GM19438 (cell line): ENCODE data around the gene ZNG1F.
"Not testable (repeated sequence)": the region's sequence is repeated elsewhere in the genome, so short reads cannot be mapped to it uniquely, and the experiment has no call there.

Experiments
- ATAC-seq: cut with Tn5 transposase; IDR thresholded peaks from one replicate; pipeline ENCODE4 v1.9.1; 2021; ENCODE audit warnings: low read depth; ENCODE audit not compliant: unreplicated experiment

ZNG1F gene

DNA sequence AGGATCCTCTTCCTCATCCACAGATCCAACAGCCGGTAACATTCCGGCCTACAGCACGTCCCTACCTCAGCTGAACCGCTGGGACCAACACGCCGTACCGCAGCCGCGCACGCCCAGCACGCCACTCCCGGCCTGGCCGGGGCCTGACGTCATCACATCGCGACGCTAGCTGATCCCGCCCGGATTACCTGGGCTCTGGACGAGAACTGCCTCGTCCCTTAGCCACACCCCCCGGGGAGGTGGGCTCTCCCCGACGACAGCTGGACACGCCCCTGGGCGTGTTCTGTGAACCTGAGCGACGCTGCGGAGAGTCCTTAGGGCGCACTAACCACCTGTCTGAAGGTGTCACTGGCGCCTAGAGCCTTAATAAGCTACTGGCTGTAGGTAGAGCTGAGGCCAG lies at the start of gene ZNG1F:
Gene ZNG1F (minus strand): TSS at position 101 of the 400 bp plus-strand sequence. CDS start 59 bp downstream, at position 42.
- ATAC-seq = not testable (repeated sequence)

DNA sequence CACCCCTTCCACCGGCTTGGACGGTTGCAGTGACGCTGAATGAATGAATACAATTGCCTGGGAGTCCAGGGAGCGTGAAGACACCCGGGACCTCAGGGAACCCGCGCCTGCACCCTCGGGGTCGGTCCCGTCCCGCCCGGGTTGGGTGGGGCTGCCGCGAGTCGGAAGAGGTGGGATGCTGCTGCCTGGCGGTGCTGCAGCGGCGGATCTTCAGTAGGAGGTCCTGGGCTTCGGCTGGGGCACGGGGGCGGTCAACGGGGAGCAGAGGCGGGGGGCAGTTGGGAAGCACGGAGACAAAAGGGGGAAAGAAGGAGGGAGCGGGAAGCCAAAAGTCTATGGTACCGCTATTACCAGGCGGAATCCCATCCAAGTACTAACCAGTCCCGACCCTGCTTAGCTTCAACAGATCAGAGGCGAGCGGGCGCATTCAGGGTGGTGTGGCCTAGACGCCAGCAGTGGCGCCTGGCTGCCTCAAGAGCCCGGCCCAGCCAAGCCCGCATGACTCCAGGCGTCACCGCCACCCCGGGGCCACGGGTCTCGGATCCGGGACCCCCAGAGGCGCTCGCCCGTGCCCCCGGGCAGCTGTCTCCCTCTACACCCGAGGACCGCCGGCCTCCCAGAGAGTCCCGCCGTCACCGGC lies 48.1 kb upstream of the ZNG1F start:
- ATAC-seq = not testable (repeated sequence)

DNA sequence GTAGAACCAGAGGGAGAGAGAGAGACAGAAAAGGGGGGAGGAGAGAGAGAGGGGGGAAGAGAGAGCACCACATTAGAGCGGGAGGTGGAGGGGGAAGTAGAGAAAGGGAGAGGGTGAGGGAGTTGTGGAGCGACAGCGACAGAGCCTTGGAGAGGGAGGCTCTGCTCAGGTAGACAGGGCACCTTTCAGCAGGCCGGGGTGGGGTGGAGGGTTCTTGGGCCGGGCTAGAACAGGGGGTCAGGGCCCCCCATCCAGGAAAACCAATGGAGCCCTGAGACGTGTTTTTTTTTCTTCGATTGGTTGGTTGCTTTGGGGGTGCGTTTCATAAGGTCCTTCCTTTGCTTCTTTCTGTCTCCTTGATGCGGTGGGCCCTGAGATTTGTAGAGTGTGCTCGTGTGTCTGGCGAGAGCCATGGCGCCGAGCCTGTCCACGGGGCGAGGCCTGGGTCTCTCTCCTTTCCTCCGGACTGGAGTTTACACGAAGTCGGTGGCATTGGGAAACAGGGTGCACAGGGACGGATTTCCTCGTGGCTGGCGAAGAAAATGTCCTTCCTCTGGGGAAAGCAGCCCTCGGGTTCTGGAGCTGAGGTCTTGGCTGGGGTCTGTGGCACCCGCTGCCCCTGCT lies 47.5 kb upstream of the ZNG1F start:
- ATAC-seq = not testable (repeated sequence)

DNA sequence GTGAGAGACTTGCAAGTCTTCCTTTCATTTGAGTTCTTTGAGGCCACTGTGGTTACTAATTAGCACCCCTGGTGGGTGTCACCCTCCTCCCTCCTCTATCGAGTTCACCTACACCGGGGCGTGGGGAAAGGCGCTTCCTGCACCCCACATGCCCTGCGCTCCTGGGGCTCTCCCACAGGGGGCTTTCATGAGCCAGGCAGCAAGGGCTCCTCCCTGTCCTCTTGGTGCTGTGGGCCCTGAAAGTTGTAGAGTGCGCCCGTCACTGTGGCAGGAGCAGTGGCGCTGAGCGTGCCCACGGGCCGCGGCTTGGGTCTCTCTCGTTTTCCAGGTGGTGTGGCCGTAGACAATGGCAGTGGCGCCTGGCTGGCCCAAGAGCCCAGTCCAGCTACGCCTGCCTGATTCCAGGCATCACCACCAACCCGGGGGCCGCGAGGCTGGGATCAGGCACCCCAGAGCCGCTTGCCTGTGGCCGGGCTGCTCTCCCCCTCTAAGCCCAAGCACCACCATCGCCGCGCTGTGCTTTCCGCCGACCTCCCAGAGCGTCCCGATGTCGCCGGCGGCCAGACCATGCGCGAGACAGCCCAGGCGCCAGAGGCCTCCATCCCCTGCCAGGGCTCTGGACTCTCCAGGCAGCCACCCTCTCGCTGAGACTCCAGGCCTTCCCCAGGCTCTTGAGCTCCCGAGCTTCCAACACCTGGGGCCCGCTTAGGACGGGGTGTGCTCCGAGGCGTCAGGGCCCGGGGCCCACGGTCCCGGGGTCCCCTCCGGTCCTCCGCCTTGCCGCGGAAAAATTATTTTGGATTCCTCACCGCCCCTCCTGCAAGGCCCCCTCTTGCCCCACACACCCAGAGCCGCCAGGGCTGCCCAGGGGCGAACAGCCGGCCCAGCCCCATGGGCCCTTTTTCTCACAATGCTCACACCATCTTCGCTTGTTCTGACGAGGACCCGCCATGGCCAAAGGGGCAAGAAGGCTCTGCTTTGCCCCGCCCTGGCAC lies 46.0 kb upstream of the ZNG1F start:
- peak; percentile 100 for ATAC-seq

DNA sequence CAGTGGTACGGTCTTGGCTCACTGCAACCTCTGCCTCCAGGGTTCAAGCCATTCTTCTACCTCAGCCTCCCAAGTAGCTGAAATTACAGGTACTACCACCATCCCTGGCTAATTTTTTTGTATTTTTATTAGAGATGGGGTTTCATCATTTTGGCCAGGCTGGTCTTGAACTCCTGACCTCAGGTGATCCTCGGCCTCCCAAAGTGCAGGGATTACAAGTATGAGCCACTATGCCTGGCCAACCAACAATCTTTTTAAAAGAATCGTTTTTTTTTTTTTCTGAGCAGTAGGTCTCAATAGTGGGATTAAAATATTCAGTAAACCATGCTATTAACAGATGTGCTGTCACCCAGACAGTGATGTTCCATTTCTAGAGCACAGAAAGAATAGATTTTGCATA lies 45.1 kb upstream of the ZNG1F start:
- ATAC-seq = peak; percentile 9

DNA sequence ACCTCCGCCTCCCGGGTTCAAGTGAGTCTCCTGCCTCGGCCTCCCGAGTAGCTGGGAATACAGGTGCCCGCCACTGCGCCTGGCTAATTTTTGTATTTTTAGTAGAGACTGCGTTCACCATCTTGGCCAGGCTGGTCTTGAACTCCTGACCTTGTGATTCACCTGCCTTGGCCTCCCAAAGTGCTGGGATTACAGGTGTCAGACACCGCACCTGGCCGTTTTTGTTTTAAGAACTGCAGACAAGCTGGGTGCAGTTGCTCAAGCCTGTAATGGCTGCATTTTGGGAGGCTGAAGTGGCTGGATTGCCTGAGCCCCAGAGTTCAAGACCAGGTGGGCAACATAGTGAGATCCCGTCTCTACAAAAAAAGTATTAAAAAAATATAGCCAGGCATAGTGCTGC lies 43.2 kb upstream of the ZNG1F start:
- not testable (repeated sequence) for ATAC-seq

DNA sequence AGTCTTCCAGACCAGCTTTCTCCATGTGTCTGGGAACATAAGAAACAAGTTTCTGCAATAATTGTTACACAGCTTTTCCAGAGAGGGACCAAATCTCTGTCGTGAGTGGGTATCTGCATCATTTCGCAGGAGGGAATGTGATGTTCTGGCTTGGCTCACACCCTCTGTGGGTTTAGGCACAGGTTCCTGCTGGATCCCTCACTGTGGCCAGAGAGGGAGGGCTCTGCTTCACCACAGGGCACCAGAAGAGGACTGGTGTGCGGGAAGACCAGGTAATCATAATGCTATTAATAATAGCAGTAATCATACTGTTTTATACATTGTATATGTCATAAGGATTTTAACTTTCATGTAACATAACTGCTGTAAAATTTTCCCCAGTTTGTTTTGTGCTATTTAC lies 41.3 kb upstream of the ZNG1F start:
- not testable (repeated sequence) for ATAC-seq

DNA sequence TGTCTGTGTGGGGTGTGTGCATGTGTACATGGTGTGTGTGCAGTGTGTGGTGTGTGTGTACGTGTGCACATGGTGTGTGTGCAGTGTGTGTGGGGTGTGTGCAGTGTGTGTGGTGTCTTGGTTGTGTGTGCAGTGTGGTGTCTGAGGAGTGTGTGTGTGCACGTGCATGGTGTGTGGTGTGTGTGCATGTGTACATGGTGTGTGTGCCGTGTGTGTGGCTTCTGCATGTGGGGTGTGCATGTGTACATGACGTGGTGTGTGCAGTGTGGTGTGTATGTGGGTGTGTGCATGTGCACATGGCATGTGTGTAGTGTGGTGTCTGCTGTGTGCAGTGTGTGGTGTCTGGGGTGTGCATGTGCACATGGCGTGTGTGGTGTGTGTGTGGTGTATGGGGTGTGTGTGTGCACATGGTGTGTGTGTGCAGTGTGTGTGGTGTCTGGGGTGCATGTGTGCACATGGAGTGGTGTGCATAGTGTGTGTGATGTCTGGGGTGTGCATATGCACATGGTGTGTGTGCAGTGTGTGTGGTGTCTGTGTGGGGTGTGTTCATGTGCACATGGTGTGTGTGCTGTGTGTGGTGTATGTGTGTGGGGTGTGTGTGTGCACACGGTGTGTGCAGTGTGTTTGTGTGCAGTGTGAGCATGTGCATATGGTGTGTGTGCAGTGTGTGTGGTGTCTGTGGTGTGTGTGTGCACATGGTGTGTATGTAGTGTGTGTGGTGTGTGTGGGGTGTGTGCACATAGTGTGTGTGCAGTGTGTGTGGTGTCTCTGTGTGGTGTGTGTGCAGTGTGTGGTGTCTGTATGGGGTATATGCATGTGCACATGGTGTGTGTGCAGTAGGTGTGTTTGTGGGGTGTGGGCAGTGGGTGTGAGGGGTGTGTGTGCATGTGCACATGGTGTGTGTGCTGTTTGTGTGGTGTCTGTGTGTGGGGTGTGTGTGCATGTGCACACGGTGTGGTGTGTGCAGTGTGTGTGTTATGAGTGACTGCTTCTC lies 40.6 kb upstream of the ZNG1F start:
- no peak for ATAC-seq

DNA sequence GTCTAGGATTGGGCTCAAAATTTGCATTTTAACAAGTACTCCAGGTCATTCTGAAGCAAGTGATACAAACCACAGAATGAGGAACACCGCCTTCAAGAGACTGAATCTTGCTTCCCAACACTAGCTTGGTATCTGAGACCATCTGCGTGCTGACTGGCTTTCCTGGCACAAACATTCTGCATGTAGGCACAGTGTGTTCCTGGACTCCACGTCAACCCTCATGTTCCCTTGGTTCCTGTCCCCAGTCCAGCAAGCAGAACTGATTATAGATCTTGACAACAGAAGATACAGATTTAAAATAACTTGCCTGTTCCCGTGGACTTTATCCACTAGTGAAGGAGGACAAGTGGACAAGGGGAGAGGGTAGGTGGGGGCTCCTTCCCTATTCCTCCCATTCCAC lies 30.7 kb upstream of the ZNG1F start:
- ATAC-seq = not testable (repeated sequence)

DNA sequence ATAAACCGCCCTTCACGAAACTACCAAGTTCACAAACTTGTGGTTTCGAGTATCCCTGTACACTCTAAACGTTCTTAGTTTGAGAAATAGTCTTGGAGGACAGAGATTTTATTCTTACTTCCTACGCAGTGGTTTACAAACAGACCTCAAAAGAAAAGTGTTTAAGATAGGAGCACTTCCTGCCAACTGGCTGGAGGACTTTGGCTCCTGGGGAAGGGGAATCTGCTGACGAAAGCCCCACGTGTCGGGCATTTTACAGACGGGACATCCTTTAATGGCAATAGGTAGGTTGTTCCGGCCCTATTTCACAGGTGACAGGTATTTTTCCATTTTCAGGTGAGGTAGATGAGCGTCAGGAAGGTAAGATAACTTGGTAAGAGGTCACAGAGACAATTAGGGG lies 678 bp downstream of the ZNG1F start:
- ATAC-seq = not testable (repeated sequence)

DNA sequence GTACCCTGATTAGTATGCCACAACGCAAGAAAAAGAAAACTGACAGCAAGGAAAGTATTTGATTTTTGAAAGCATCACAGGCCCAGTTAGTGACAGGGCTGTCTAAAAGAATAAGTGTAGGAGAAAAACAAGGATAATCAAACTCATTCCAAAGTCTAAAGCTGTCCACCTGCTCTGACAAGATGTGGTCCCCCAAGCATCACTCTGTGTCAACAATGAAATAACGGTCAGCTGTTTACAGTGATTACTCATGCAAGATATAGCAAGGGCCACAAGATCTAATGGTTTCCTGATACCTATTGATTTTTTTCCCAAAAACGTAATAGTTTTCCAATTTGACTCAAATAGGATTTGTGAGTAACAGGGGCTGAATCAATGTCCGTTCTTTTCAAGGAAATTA lies 14.1 kb downstream of the ZNG1F start:
- ATAC-seq = not testable (repeated sequence)

DNA sequence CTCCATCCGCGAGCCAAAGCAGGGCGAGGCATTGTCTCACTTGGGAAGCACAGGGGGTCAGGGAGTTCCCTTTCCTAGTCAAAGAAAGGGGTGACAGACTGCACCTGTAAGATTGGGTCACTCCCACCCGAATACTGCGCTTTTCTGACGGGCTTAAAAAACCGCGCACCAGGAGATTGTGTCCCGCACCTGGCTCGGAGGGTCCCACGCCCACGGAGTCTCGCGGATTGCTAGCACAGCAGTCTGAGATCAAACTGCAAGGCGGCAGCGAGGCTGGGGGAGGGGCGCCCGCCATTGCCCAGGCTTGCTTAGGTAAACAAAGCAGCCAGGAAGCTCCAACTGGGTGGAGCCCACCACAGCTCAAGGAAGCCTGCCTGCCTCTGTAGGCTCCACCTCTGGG lies 39.0 kb downstream of the ZNG1F start:
- not testable (repeated sequence) for ATAC-seq

DNA sequence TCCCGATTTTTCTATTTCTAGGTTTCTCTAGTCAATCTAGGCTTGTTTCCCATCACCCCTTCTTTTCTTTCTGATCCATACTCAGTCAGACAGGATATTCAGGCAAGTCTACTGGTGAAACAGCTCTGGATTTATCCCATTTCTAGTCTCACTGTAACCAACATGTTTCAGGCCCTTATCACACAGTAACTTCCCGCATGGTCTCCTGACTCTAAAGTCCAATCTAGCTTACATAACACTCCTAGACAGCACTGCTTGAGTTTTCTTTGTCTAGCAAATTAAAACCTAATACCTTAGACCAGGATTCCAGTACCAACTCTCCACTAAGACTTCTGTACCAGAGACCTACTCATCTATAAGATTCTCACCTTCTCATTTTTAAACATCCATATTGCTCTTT lies 47.2 kb downstream of the ZNG1F start:
- ATAC-seq = not testable (repeated sequence)

DNA sequence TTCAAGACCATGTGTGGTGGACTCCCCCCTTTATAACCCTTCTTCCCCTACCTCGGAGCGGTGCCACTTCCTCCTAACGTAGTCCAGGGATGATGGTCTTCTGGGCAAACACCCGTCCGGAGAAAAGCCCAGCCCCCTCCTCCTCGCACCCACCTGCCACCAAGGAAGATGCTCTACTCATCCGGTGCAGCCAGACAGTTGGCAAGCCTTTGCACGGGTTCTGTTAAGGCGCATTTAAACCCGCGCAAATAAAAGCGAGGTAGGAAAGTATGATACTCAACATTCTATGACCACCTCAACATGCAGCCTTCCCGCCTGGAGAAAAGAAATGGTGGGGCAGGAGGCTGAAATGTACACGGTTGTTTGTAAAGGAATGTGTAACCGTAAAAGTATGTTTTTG lies 60.5 kb downstream of the ZNG1F start, which contains the start of gene FOXD4L6:
Gene FOXD4L6 (minus strand): TSS at position 101 of the 400 bp plus-strand sequence. CDS start 298 bp downstream, outside the sequence.
- not testable (repeated sequence) for ATAC-seq

DNA sequence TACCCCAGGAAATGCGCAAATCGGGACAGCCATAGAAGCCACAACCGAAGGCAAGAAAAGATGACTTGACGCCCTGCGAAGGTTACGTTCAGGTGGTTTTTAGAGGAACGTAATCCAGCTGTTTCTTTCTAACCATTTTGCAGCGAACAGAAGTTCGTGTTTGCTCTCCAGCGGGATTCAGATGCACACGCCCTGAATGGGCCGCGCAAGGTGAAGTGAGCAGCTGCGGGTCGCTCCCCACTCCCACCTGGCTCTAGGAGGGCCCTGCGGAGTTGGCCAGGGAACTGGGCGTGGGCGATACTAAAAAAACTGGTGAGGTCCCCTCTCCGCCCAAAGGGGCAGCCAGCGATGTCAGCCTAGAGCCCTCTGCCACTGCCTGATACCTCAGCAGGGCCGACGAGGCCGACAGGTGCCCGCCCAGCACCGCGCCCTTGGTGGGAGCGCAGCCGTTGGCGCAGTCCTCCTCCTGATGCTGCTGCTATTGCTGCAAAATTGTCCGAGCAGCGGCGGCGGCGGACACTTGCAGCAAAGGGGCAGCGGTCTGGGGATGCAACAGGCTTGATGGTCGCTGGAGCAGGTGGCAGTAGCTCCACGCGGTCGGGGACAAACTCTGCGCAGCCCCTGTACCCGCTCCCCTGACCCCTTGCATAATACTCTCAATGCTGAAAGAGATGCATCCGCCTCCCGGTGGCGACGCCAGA lies 62.2 kb downstream of the ZNG1F start:
- not testable (repeated sequence) for ATAC-seq

DNA sequence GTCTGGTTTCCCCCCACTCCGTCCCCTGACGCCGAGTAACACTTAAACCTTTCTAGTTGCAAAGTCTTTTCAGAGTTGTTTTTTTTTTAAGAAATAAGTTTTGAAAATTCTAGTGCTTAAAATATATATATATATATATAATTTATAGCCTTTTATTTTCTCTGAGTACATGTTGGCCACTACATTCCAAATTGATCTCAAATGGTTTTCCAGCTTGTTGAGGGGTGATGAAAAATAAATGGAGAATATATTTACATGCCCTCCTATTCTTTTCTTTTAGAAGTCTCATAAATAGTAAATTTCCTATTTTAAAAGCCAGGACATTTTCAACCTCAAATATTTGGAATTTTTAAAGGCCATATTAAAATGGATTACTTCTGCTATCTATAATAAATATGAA lies 63.2 kb downstream of the ZNG1F start:
- ATAC-seq = not testable (repeated sequence)

DNA sequence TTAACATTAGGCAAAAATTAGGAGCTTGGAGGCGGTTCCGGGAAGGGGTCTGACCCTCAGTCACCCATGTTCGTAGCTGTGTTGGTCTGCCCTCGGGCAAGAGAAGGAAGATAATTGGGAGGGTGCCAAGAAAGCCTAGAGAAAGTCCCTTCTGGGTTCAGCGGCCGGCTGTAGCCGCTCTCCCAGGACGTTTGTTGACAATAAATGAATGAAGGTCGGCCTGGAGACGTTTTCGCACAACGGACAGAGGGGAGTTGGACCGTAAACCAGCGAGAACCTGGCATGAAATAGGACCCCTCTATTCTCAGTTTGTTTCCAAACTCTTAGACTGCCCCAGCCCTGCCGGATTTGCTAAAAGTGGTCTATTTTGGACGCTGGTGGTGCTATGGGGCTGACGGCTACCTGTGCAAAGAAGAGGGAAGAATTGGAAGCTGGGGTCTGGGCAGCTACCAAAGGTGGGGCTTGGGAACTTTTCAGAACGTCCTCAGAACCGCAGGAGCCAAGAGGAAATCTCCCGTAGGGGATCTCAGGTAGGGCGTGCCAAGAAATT lies 63.9 kb downstream of the ZNG1F start:
- not testable (repeated sequence) for ATAC-seq

DNA sequence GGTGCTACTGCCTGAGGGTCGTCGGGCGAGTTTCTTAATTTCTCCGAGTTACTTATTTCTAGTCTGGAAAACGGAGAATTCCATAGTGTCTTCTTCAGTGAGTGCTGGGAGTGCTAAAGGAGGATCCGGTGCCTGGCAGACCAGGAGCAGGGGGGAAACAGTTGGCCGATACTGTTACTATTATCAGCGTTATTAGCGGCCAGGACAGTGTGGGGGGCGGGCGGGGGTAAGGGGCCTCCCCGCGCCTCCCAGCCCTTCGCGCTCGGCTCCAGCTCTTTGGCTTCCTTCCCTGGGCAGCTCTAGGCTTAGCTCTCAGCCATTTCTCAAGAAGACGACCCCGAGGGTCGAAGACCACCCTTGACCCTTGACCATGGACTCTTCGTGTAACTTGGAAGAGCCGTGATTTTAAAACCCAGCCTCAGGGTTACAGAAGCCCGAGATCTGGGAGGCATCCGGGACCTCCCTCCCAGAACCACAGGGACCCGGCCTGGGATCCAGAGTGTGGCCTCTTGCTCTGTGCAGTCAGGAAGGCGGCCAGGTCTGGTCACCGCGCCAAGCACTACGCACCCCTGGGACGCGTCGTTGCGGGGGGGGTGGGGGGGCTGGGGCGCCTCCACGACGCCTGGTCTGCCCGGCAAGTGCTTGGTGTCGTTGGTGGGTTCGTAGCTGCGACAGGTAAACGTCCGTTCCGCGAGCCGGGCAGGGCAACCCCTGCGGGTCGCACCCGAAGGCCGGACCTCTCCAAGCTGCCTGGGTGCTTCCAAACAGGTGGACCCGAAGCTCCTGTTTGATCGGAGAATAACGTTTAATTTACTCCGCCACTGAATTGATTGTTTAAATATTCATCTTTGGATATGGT lies 64.6 kb downstream of the ZNG1F start:
- ATAC-seq = not testable (repeated sequence)
